H1 (cell line): ENCODE data around the gene ZNF518B. TPM values are rescaled to one million over a fixed set of nuclear protein-coding genes. Genes with fewer than 3 reads are reported as not detected.

Source experiments
- CTCF ChIA-PET: fragments of 300-600 bp; sonication (Branson Sonifier 250); formaldehyde crosslinking; loops from one replicate; lab custom pipeline; 2021; ENCODE audit not compliant: partially characterized antibody; lab: Charles Lee
- POLR2A ChIA-PET: fragments of 300-600 bp; sonication (Branson Sonifier 250); formaldehyde crosslinking; loops from one replicate; lab custom pipeline; 2021; ENCODE audit warnings: inconsistent platforms; ENCODE audit not compliant: partially characterized antibody; lab: Charles Lee
- DNase-seq, 2 experiments: peaks; one replicate each; pipeline versions ENCODE4 v3.0.0 to v3.0.0-alpha.2; 2010 to 2022; ENCODE audit warnings: low spot score in 2 of 2, low read depth in 1 of 2, mixed read lengths in 1 of 2
- FAIRE-seq: peaks from 2 replicates; lab custom pipeline; 2011; peaks lifted over from hg19 to GRCh38; lab: Jason Lieb, UNC
- H2AFZ ChIP-seq: 2 replicates; pipeline ENCODE4 v1.8.1; 2012; ENCODE audit warnings: low read length, inconsistent platforms
- H2AK5ac ChIP-seq: 2 replicates; pipeline ENCODE4 v1.6.1; 2013; ENCODE audit warnings: low read depth, low read length
- H2BK120ac ChIP-seq: replicated peaks from 2 replicates; pipeline ENCODE3; 2013; ENCODE audit warnings: low read depth, low read length, inconsistent platforms
- H2BK12ac ChIP-seq: 2 replicates; pipeline ENCODE4 v1.6.1; 2013; ENCODE audit warnings: low read depth, low read length
- H2BK15ac ChIP-seq: 2 replicates; pipeline ENCODE4 v1.6.1; 2013; ENCODE audit warnings: low read length
- H2BK20ac ChIP-seq: 2 replicates; pipeline ENCODE4 v1.6.1; 2013; ENCODE audit warnings: low read length
- H2BK5ac ChIP-seq: 2 replicates; pipeline ENCODE4 v1.6.1; 2013; ENCODE audit warnings: low read depth, low read length
- H3K14ac ChIP-seq: 2 replicates; pipeline ENCODE4 v1.6.1; 2013; ENCODE audit warnings: inconsistent platforms; ENCODE audit not compliant: insufficient read length
- H3K18ac ChIP-seq: 2 replicates; pipeline ENCODE4 v1.6.1; 2013; ENCODE audit warnings: low read length; ENCODE audit errors: extremely low read depth
- H3K23ac ChIP-seq: 2 replicates; pipeline ENCODE4 v1.6.1; 2013; ENCODE audit warnings: inconsistent platforms; ENCODE audit not compliant: insufficient read length
- H3K23me2 ChIP-seq: 2 replicates; pipeline ENCODE4 v1.6.1; 2013; ENCODE audit warnings: low read depth, low read length
- H3K27ac ChIP-seq: 2 replicates; pipeline ENCODE4 v1.6.1; 2011; ENCODE audit warnings: low read depth, low read length, inconsistent platforms
- H3K27me3 ChIP-seq, 4 experiments: replicated peaks in 1 of 4; 1 replicate in 1 of 4; 2 replicates in 3 of 4; pipeline versions ENCODE4 v1.6.1 to v1.8.1; 2011 to 2013; ENCODE audit warnings: low read length in 3 of 4, mild to moderate bottlenecking in 3 of 4, inconsistent platforms in 2 of 4, mixed read lengths in 2 of 4, moderate library complexity in 1 of 4; ENCODE audit not compliant: control insufficient read depth in 3 of 4, insufficient read depth in 3 of 4; ENCODE audit errors: extremely low read depth in 1 of 4
- H3K36me3 ChIP-seq, 4 experiments: 2 replicates each; pipeline versions ENCODE4 v1.6.1 to v1.8.1; 2011 to 2013; ENCODE audit warnings: mild to moderate bottlenecking in 4 of 4, low read length in 3 of 4, moderate library complexity in 2 of 4, control low read depth in 1 of 4, inconsistent platforms in 1 of 4; ENCODE audit not compliant: insufficient read depth in 4 of 4, control insufficient read depth in 2 of 4
- H3K4ac ChIP-seq: replicated peaks from 2 replicates; pipeline ENCODE3; 2013; ENCODE audit warnings: low read length, low read depth, mixed read lengths, inconsistent platforms; ENCODE audit not compliant: insufficient read length
- H3K4me1 ChIP-seq, 4 experiments: replicated peaks in 1 of 4; 1 replicate in 1 of 4; 2 replicates in 3 of 4; pipeline versions ENCODE4 v1.6.1 to v1.8.1; 2011 to 2013; ENCODE audit warnings: low read length in 3 of 4, inconsistent platforms in 2 of 4, mixed read lengths in 1 of 4; ENCODE audit not compliant: insufficient read depth in 4 of 4, control insufficient read depth in 3 of 4
- H3K4me2 ChIP-seq, 2 experiments: 2 replicates each; pipeline versions ENCODE4 v1.6.1 to v1.8.1; 2011 to 2013; ENCODE audit warnings: low read depth in 2 of 2, low read length in 2 of 2, control low read depth in 1 of 2, inconsistent platforms in 1 of 2, mild to moderate bottlenecking in 1 of 2; ENCODE audit not compliant: insufficient read depth in 1 of 2
- H3K4me3 ChIP-seq, 4 experiments: fragments of 200-600, 300-600 bp in 1 of 4; sonication (generic), shearing (Covaris generic), sonication (Bioruptor Twin) in 1 of 4; 2 replicates each; pipeline versions ENCODE4 v1.5.1 to v1.8.1; 2011 to 2016; ENCODE audit warnings: low read length in 4 of 4, low read depth in 3 of 4, control low read depth in 2 of 4, inconsistent platforms in 2 of 4, mild to moderate bottlenecking in 2 of 4, mixed read lengths in 1 of 4, moderate library complexity in 1 of 4; ENCODE audit not compliant: insufficient read depth in 2 of 4; ENCODE audit errors: extremely low read depth in 1 of 4
- H3K56ac ChIP-seq: replicated peaks from 2 replicates; pipeline ENCODE3; 2013; ENCODE audit warnings: low read depth, mild to moderate bottlenecking, mixed read lengths, low read length, inconsistent platforms; ENCODE audit not compliant: insufficient read length
- H3K79me1 ChIP-seq: 2 replicates; pipeline ENCODE4 v1.6.1; 2013; ENCODE audit warnings: low read depth, low read length, control low read depth
- H3K79me2 ChIP-seq, 2 experiments: 2 replicates each; pipeline versions ENCODE4 v1.6.1 to v1.8.1; 2012 to 2013; ENCODE audit warnings: low read length in 2 of 2, mild to moderate bottlenecking in 2 of 2, inconsistent platforms in 1 of 2; ENCODE audit not compliant: insufficient read depth in 2 of 2, control insufficient read depth in 1 of 2
- H3K9ac ChIP-seq, 4 experiments: replicated peaks in 1 of 4; 1 replicate in 1 of 4; 2 replicates in 3 of 4; pipeline versions ENCODE4 v1.6.1 to v1.8.1; 2011 to 2013; ENCODE audit warnings: low read depth in 3 of 4, low read length in 3 of 4, control low read depth in 2 of 4, mild to moderate bottlenecking in 2 of 4, moderate library complexity in 2 of 4, inconsistent platforms in 1 of 4; ENCODE audit errors: extremely low read depth in 1 of 4
- H3K9me3 ChIP-seq, 2 experiments: 2 replicates each; pipeline versions ENCODE4 v1.6.1 to v1.8.1; 2012 to 2013; ENCODE audit warnings: mild to moderate bottlenecking in 2 of 2, moderate library complexity in 2 of 2, control low read depth in 1 of 2, inconsistent platforms in 1 of 2, low read depth in 1 of 2, low read length in 1 of 2, mixed read lengths in 1 of 2; ENCODE audit not compliant: insufficient read depth in 2 of 2
- H4K20me1 ChIP-seq, 2 experiments: replicated peaks in 1 of 2; 2 replicates each; pipeline versions ENCODE3 to v1.8.1; 2011 to 2013; ENCODE audit warnings: inconsistent platforms in 2 of 2, low read length in 2 of 2, mild to moderate bottlenecking in 1 of 2; ENCODE audit not compliant: insufficient read depth in 2 of 2, control insufficient read depth in 1 of 2
- H4K5ac ChIP-seq: 2 replicates; pipeline ENCODE4 v1.6.1; 2013; ENCODE audit warnings: low read length, low read depth, mixed read lengths, inconsistent platforms; ENCODE audit not compliant: insufficient read length
- H4K8ac ChIP-seq: 2 replicates; pipeline ENCODE4 v1.8.0; 2013; ENCODE audit warnings: mild to moderate bottlenecking, moderate library complexity, low read length, inconsistent platforms; ENCODE audit not compliant: insufficient read depth; ENCODE audit errors: extremely low read depth
- H4K91ac ChIP-seq: replicated peaks from 2 replicates; pipeline ENCODE3; 2013; ENCODE audit warnings: low read length, mixed read lengths, inconsistent platforms; ENCODE audit not compliant: insufficient read length
- CREB1 ChIP-seq: IDR thresholded peaks from 2 replicates; pipeline ENCODE4 v1.6.1; 2012; ENCODE audit warnings: inconsistent platforms
- GABPA ChIP-seq: IDR thresholded peaks from 2 replicates; pipeline ENCODE4 v1.6.1; 2011; ENCODE audit warnings: mild to moderate bottlenecking, low read length, moderate library complexity, borderline replicate concordance; ENCODE audit not compliant: insufficient read depth
- ZNF274 ChIP-seq: IDR thresholded peaks from 2 replicates; pipeline ENCODE4 v1.7.0; 2012; ENCODE audit warnings: low read length, borderline replicate concordance; ENCODE audit errors: extremely low read depth
- WGBS, 2 experiments: shearing (Covaris generic) in 1 of 2; methylation state at CpG; one replicate each; pipeline versions ENCODE4 v1.1.6 to v1.1.7; 2013 to 2015; ENCODE audit warnings: low lambda C conversion rate in 2 of 2, mixed read lengths in 2 of 2, inconsistent platforms in 1 of 2, low coverage in 1 of 2, missing lambda C conversion rate in 1 of 2; ENCODE audit not compliant: insufficient replicate concordance in 2 of 2, insufficient coverage in 1 of 2, insufficient read length in 1 of 2; ENCODE audit errors: extremely low coverage in 1 of 2, missing lambda C conversion rate in 1 of 2; 5-methylcytosine and 5-hydroxymethylcytosine counted together
- polyA plus RNA-seq, 7 experiments: library from polyadenylated mRNA; depleted of rRNA in 3 of 7; stranded (reverse) in 5 of 7; unstranded in 2 of 7; fragments of >200 nt in 5 of 7; fragments of 200-250 nt in 2 of 7; gene quantifications; 1 replicate in 5 of 7; 2 replicates in 1 of 7; 4 replicates in 1 of 7; pipeline versions ENCODE4 v1.2.1 to v1.2.3, GENCODE V29; 2011 to 2013; ENCODE audit warnings: missing spikeins in 2 of 7, mixed read lengths in 2 of 7
- total RNA-seq: library from RNA; stranded (reverse); fragmentation: NEBNext Ultra II Directional; extraction: Animal tissue kit (Norgen Biotek cat#: 25700); gene quantifications from 2 replicates; pipeline ENCODE4 v1.2.1, GENCODE V29; 2021
- TF ChIP-seq, protein P1 (sequence below): IDR thresholded peaks from 2 replicates; pipeline ENCODE4 v1.6.1; 2011; ENCODE audit warnings: low read length, improper control_type of control experiment
- TF ChIP-seq, protein P2 (sequence below), 3 experiments: IDR thresholded peaks; 1 replicate in 2 of 3; 2 replicates in 1 of 3; pipeline versions ENCODE4 v1.5.1 to v1.6.1; 2011; ENCODE audit warnings: low read length in 3 of 3, mild to moderate bottlenecking in 3 of 3, inconsistent platforms in 2 of 3, low read depth in 1 of 3, moderate library complexity in 1 of 3; ENCODE audit not compliant: insufficient read depth in 1 of 3; ENCODE audit errors: control extremely low read depth in 1 of 3

ZNF518B gene
- total and polyA plus RNA-seq, 2 of the 8 experiments (the other 6 are each of a cell fraction or from before 2014, with no cell fraction given) = 2.9 to 9.0 TPM

DNA sequence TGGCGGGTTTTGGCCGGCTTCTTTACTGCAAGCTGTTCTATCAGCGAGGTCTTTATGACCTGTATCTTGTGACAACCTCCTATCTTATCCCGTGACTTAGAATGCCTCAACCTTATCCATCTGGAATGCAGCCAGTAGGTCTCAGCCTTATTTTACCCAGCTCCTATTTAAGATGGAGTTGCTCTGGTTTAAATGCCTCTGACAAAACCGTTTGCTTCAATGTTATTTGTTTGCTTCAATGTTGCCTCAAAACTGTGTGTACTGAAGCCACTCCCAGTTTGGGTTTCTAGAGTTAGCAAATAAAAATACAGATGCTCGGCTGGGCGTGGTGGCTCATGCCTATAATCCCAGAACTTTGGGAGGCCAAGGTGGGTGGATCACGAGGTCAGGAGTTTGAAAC lies 51.6 kb downstream of the ZNF518B start:
- ChIA-PET CTCF (interaction anchor here (0.7 to 10.9 kb wide), 9 partner anchors 10 to 392 kb away, joined by 3 to 264 read pairs (median 12); no protein-coding TSS in a partner anchor), POLR2A (no interaction called here)
- FAIRE-seq = no peak
- Histone ChIP-seq H2BK12ac (no peak overlapping the region), H4K91ac (no peak overlapping the region), H3K4me3 (no peak overlapping the region), H3K18ac (no peak overlapping the region), H4K8ac (no peak overlapping the region), H3K79me1 (no peaks in the 10 kb centered on the region), H3K56ac (no peak overlapping the region), H2AFZ (no peak overlapping the region), H2BK20ac (no peak overlapping the region), H2BK5ac (no peak overlapping the region), H3K14ac (no peak overlapping the region), H4K5ac (no peak overlapping the region), H3K27me3 (no peaks in the 10 kb centered on the region), H2BK15ac (no peak overlapping the region), H2BK120ac (no peak overlapping the region), H3K23ac (no peak overlapping the region), H2AK5ac (no peak overlapping the region), H3K23me2 (no peaks in the 10 kb centered on the region), H3K9ac (no peak overlapping the region), H3K27ac (no peak overlapping the region), H3K4me2 (no peak overlapping the region), H3K4me1 (no peaks in the 10 kb centered on the region; a peak in 1 of 7 replicates), H3K4ac (no peak overlapping the region), H4K20me1 (no peaks in the 10 kb centered on the region), H3K79me2 (no peaks in the 10 kb centered on the region), H3K9me3 (no peaks in the 10 kb centered on the region), H3K36me3 (no peaks in the 10 kb centered on the region)
- no peak for DNase-seq
- TF ChIP-seq, protein P1, sequence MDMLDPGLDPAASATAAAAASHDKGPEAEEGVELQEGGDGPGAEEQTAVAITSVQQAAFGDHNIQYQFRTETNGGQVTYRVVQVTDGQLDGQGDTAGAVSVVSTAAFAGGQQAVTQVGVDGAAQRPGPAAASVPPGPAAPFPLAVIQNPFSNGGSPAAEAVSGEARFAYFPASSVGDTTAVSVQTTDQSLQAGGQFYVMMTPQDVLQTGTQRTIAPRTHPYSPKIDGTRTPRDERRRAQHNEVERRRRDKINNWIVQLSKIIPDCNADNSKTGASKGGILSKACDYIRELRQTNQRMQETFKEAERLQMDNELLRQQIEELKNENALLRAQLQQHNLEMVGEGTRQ = no peak
- TF ChIP-seq CREB1 (no peak), ZNF274 (no peak), GABPA (no peak)
- TF ChIP-seq, protein P2, sequence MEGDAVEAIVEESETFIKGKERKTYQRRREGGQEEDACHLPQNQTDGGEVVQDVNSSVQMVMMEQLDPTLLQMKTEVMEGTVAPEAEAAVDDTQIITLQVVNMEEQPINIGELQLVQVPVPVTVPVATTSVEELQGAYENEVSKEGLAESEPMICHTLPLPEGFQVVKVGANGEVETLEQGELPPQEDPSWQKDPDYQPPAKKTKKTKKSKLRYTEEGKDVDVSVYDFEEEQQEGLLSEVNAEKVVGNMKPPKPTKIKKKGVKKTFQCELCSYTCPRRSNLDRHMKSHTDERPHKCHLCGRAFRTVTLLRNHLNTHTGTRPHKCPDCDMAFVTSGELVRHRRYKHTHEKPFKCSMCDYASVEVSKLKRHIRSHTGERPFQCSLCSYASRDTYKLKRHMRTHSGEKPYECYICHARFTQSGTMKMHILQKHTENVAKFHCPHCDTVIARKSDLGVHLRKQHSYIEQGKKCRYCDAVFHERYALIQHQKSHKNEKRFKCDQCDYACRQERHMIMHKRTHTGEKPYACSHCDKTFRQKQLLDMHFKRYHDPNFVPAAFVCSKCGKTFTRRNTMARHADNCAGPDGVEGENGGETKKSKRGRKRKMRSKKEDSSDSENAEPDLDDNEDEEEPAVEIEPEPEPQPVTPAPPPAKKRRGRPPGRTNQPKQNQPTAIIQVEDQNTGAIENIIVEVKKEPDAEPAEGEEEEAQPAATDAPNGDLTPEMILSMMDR (IDR thresholded peaks at IDR 0.05; ENCODE audit: control extremely low read depth in 1 of 3, insufficient read depth in 1 of 3, low read depth in 1 of 3, low read length in 3 of 3) = no peak
- WGBS, 2 experiments = 88% methylated on average over 8 of the region's 8 CpGs; no CpG with 5 or more reads in 1 of the 2 experiments
